ENCODE results near the gene SUGT1.
"Not testable (repeated sequence)": the region's sequence is repeated elsewhere in the genome, so short reads cannot be mapped to it uniquely, and the experiment has no call there.

SUGT1 gene

GRCh38 chr13:52652196-52652979 is at the start of gene SUGT1:
Gene SUGT1 (plus strand): TSS chr13:52652836. CDS start chr13:52652921, 85 bp downstream.
- DNase-seq = peak; percentile 87 to 100 (median 97)

GRCh38 chr13:52603316-52603715 is 49.3 kb upstream of the SUGT1 start:
- DNase-seq = not testable (repeated sequence)

DNA sequence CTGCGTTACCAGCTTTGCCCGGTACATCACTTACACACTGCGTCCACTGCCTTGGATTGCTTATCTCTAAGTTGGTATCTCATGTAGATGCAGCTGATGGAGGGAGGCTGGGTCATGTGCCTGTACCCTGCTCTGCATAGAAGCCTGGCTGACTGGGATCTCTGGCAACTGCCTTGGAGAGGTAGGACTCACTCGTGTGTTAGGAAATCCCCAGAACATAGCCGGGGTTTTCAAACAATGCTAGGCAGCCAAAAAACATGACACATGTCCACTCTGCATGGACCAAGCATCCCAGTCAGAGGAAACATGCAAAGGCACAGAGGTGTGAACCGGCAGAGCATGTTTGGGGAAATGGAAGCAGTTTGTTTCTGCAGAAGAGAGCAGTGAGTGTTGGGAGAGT is 46.5 kb upstream of the SUGT1 start:
- not testable (repeated sequence) for DNase-seq

GRCh38 chr13:52606795-52607194 is 45.8 kb upstream of the SUGT1 start:
- DNase-seq = not testable (repeated sequence)

GRCh38 chr13:52608184-52608583 is 44.5 kb upstream of the SUGT1 start:
- DNase-seq = not testable (repeated sequence)

DNA sequence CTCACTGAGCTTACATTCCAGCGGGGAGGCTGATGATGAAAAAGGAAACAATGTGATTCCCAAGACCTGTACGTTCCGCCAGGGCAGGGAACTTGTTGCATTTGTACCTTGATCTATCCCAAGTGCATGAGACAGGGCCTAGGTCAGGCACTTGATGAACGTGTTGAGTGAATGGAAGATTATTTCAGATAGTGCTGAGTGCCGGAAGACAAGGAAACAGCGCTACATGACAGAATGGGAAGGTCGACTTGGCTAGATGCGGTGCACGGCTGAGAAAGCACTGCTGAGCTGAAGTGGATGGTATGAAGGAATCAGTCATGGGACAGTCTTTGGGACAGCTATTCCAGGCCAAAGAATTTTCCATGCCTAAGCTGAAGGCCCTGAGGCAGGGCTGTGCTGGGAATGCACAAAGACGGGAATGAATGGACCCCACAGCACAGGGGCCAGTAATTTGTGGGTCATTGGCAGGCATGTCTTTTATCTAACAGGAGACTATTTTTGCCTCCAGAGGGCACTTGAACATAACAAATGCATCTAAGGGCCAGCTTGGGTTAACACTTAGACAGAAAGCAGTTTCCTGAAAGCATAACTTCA is 43.5 kb upstream of the SUGT1 start:
- DNase-seq = peak in 31 of 58 donors; percentile 7 to 67 (median 23)

GRCh38 chr13:52610158-52610557 is 42.5 kb upstream of the SUGT1 start:
- not testable (repeated sequence) for DNase-seq

GRCh38 chr13:52615134-52615801 is 37.4 kb upstream of the SUGT1 start:
- DNase-seq = no peak

DNA sequence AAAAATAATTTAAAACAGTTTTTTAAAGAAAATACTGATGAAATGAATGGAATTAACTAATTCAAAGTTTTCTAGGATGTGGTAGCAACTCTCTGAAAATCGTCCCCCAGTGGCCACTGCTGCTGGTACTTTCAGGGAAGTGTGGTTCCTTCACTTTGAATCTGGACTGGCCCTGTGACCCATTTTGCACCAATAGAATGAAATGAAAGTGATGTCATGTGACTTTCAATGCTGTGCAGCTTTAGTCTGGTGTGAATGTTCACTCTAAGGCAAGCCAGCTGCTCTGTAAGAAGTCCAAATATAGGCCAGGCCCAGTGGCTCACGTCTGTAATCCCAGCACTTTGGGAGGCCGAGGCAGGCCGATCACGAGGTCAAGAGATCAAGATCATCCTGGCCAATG is 36.8 kb upstream of the SUGT1 start:
- DNase-seq = no peak

- peak in 57 of 58 donors; percentile 24 to 90 (median 68) for DNase-seq
These were observed 35.3 kb upstream of the SUGT1 start for GRCh38 chr13:52617070-52618060.

DNA sequence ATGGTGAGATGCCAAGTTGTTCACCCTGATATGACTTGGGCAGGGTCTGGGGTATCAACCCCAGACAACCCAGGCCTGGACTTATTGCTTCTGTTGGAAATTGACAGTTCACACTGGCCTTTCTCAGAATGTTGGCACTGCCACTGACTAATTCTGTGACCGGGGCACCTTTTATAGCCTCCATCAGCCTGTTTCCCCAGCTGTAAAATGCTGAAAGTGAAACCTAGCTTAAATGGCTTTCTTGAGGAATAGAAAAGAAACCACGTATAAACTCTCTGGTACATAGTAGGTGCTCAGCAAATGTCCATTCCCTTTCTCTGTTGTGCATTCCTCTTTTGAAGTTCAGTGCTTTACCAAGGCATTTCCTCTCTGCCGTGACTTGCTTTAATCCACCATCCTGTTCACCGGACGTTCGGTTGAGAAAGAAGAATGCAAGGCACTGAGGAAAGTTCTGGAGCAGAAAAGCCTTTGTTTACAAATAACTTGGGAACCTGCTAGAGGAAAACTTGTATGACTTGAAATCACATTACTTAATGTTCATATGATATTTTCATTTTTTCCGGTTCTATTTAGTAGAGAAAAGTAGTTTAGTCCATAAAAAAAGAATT is 21.4 kb upstream of the SUGT1 start:
- DNase-seq = not testable (repeated sequence)

- DNase-seq = no peak
These were observed 13.8 kb upstream of the SUGT1 start for GRCh38 chr13:52638666-52639328.

GRCh38 chr13:52642131-52642530 is 10.5 kb upstream of the SUGT1 start, which contains the start of gene HNRNPA1L2:
Gene HNRNPA1L2 (plus strand): TSS chr13:52642431. CDS start chr13:52642493, 62 bp downstream.
- DNase-seq = no peak

- DNase-seq = no peak
These were observed 8.5 kb upstream of the SUGT1 start for GRCh38 chr13:52644108-52644507.

DNA sequence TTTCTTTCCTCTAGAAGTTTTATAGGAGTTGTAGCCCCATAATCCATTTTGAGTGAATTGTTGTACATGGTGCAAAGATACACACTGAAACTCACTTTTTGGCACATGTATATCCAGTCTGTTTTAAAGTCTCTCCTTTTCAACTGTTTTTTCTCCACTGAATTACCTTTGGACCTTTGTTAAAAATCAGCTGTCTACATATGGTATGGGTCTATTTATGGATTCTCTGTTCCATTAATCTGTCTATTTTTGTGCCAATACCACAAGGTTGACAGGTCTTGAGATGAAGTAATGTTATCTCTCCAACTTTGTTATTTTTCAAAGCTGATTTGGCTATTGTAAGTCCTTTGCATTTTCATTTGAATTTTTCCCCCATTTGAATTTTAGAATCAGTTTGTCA is 5.7 kb upstream of the SUGT1 start:
- no peak for DNase-seq

DNA sequence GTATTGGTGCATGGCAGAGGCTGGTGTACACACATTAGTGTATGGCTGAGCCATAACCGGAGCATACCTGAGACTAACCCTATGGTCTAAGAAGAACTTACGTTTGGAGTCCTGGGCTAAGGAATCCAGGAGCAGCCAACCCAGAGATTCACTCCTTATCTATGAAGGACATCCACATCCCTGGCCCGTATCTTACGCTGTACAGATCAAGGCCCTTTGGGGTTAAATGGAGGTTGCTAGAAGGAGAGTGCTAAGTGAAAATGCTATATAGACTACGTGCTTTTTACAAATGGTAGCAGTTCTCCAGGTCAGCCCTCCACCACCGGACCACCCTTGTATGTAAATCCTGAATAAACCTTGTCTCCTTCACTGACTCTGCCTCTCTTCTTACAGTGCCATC is 1.9 kb upstream of the SUGT1 start:
- no peak for DNase-seq

DNA sequence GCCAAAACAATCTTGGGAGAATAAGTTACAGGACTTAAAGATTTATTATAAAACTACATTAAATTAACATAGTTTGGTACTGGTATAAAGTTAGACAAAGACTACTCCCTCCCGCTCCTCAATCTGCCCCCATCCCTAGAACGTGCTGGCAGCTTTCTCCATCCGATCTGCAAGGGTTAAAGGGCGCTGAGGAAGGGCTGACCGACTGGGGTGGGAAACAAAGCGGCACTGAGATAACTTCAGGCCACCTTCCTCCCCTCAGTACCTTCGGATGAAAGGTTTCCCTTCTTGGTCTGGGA is 790 bp upstream of the SUGT1 start:
- DNase-seq = peak in 4 of 58 donors; percentile 58 to 76 (median 69)

- DNase-seq = peak in 6 of 58 donors; percentile 45 to 71 (median 58)
These were observed 306 bp downstream of the SUGT1 start for GRCh38 chr13:52652980-52653303.

GRCh38 chr13:52659340-52659739 is 6.7 kb downstream of the SUGT1 start:
- no peak for DNase-seq

DNA sequence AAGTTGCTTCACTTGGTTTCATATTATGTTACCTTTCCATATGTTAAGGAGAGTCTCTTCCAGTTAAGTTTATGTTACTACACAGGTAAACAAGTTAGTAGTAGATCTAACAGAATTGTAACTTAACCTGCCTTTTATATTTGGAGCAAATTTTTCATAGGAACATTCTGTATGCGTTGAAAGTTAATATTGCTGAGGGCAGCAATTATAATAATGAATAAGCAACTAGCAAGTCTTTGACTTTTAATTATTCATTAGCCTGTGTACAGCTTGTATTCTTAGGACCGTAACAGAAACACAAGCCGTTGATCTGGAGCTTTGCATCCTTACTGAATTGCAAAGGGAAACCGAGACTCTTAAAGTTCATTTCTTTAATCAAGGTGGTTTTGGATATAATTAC is 11.6 kb downstream of the SUGT1 start:
- DNase-seq = no peak

Data from anterior cingulate cortex (tissue), 58 donors.